SK-N-MC (cell line): ENCODE data around the gene KIDINS220.

ENCODE experiments used
- DNase-seq: peaks from one replicate; pipeline ENCODE4 v3.0.0-alpha.2; 2011; ENCODE audit warnings: low read depth, low spot score
- H3K27ac ChIP-seq: fragments of 200-600 bp; sonication (generic); 2 replicates; pipeline ENCODE4 v1.5.1; 2016; ENCODE audit warnings: mixed run types
- H3K36me3 ChIP-seq: fragments of 200-600 bp; sonication (generic); 2 replicates; pipeline ENCODE4 v1.6.1; 2017; ENCODE audit warnings: antibody characterized with exemption, low read length, mixed read lengths; ENCODE audit not compliant: insufficient read depth
- H3K4me3 ChIP-seq: fragments of 200-600 bp; sonication (generic); 2 replicates; pipeline ENCODE4 v1.5.1; 2016
- H3K9ac ChIP-seq: fragments of 200-600 bp; sonication (generic); 2 replicates; pipeline ENCODE4 v1.8.0; 2017; ENCODE audit warnings: mixed run types, mixed read lengths; ENCODE audit not compliant: insufficient read length
- H3K9me3 ChIP-seq: fragments of 200-600 bp; sonication (generic); 2 replicates; pipeline ENCODE4 v1.6.1; 2017; ENCODE audit warnings: low read depth, mild to moderate bottlenecking, antibody characterized with exemption, low read length, moderate library complexity, mixed read lengths
- EZH2 ChIP-seq: fragments of 200-600 bp; sonication (generic); IDR thresholded peaks from one replicate; pipeline ENCODE4 v1.6.1; 2017; ENCODE audit warnings: antibody characterized with exemption
- FOXP2 ChIP-seq: optimal IDR thresholded peaks from 2 replicates; pipeline ENCODE3; 2011; ENCODE audit warnings: mild to moderate bottlenecking, moderate library complexity; ENCODE audit not compliant: insufficient read depth; ENCODE audit errors: extremely low read length, control extremely low read depth
- POLR2AphosphoS5 ChIP-seq: IDR thresholded peaks from 2 replicates; pipeline ENCODE4 v1.6.1; 2012; ENCODE audit warnings: mild to moderate bottlenecking, low read depth, low read length, borderline replicate concordance

Gene KIDINS220

DNA sequence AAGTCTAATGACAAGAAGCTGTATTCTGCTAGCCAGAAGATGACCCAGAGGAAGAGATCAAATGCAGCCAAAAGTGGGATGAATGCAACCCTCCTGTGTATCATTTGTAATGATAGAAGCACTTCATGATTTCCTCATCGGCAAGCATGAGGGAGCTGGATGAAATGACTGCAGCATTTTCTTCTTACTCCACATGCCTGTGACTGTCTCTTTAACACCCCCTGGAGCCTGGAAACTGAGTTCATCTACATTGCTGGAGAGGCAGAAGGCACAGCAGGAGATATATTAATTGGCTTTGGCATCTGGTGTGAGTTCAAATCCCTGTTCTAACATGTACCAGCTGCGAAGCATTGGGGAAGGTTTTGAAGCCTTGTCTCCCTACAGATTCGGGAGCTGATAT is 117.9 kb downstream of the KIDINS220 start:
- H3K36me3 ChIP-seq = no peaks in the 10 kb centered on the region
- H3K9ac ChIP-seq = no peak overlapping the region
- no peak overlapping the region for H3K4me3 ChIP-seq
- no peak overlapping the region for H3K27ac ChIP-seq
- DNase-seq = peak; percentile 30
- no peaks in the 10 kb centered on the region for H3K9me3 ChIP-seq
- TF ChIP-seq EZH2 = no peak
- no peak for TF ChIP-seq FOXP2
- no peak for TF ChIP-seq POLR2AphosphoS5

DNA sequence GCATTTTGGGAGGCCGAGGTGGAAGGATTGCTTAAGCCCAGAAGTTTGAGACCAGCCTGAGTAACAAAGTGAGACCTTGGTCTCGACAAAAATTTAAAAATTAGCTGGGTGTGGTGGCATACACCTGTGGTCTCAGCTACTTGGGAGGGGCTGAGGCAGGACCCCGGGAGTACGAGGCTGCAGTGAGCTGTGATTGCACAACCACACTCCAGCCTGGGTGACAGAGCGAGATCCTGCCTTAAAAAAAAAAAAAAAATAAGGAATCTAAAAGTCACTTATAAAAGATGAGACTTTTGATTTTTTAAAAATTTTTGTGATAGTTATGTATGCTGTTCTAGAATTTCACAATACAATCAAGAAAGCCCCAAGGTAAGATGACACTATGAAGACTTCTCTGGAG is 122.4 kb downstream of the KIDINS220 start:
- Histone ChIP-seq H3K9me3 (no peaks in the 10 kb centered on the region), H3K27ac (no peak overlapping the region), H3K36me3 (no peaks in the 10 kb centered on the region), H3K4me3 (no peak overlapping the region), H3K9ac (no peak overlapping the region)
- no peak for DNase-seq
- TF ChIP-seq EZH2 (no peak), POLR2AphosphoS5 (no peak), FOXP2 (no peak)

DNA sequence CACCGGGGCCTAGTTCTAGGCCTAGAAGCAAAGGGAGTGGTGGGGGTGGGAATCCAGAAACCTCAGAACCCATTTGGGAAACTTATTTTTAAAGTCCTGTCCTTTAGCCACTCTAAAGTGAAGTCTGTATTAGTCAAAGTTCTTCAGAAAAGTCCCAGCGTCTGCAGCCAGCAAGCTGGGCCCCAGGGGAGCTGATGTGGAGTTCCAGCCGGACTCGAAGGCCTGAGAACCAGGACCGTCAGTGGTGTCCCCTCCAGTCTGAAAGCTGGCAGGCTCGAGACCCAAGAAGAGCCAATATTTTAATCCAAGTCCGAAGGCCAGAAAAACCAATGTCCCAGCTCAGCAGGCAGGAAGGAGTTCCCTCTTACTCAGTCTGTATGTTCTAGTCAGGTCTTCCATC is 123.1 kb downstream of the KIDINS220 start:
- Histone ChIP-seq H3K27ac (no peak overlapping the region), H3K4me3 (no peak overlapping the region), H3K9me3 (no peaks in the 10 kb centered on the region), H3K9ac (no peak overlapping the region), H3K36me3 (no peaks in the 10 kb centered on the region)
- no peak for DNase-seq
- TF ChIP-seq FOXP2 (no peak), POLR2AphosphoS5 (no peak), EZH2 (no peak)

DNA sequence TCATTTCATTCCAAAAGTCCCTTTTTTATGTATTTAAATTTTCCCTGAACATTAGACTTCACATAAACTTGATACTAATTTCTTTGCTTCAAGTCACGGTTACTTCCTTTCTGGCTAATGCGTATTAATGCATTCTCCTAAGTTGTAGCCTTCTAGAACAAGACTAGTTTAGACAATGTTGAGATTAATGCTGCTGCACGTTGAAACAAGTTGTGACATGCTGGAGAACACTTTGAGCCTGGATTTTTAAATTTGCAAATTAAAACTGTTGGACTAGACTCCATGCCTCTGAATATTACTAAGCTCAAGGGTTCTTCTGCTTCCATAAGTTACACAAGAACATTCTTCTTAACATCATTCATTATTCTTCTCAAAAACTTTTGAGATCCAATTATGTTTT is 126.5 kb downstream of the KIDINS220 start:
- no peak overlapping the region for H3K4me3 ChIP-seq
- no peak overlapping the region for H3K27ac ChIP-seq
- TF ChIP-seq FOXP2 (no peak), POLR2AphosphoS5 (no peak), EZH2 (no peak)
- no peaks in the 10 kb centered on the region for H3K9me3 ChIP-seq
- no peak overlapping the region for H3K9ac ChIP-seq
- no peaks in the 10 kb centered on the region for H3K36me3 ChIP-seq
- DNase-seq = no peak

DNA sequence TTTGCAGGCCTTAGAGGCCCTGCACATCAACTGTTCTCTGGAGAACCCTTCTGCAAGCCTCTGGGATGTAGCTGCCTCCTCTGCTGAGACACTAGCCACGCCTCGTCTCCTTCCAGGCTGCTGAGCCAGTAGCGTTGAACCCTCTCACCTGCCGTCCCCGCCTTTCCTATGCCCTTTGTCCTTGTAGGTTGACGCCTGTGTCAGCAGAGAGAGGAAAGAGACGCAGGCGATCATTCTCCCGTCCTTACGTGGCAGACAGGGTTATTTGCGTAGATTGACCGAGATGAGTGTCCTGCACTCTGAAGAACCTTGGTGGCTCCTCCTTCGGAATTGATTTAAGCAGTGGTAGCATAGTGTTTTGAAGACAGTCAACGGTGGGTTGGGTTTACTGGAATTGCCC is 127.8 kb downstream of the KIDINS220 start:
- no peaks in the 10 kb centered on the region for H3K9me3 ChIP-seq
- no peak overlapping the region for H3K9ac ChIP-seq
- H3K27ac ChIP-seq = no peak overlapping the region
- H3K36me3 ChIP-seq = no peaks in the 10 kb centered on the region
- DNase-seq = no peak
- no peak overlapping the region for H3K4me3 ChIP-seq
- TF ChIP-seq EZH2 (no peak), POLR2AphosphoS5 (no peak), FOXP2 (no peak)

DNA sequence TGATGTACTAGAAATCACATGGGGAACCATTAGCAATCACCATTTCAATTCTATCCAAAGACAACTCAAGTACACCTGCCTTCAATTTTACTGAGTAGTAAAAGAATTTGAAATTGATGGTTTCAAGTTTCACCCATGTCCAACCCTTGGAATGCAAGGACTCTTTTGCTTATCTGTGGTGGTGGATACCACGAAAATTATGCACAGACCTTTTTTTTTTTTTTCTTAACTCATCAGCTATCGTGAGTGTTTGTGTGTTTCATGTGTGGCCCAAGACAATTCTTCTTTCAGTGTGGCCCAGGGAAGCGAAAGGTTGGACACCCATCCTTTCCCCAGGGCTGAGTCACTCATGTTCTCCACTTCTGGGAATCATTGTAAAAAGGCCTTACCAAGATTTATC is 132.5 kb downstream of the KIDINS220 start:
- Histone ChIP-seq H3K36me3 (no peaks in the 10 kb centered on the region), H3K9ac (no peak overlapping the region), H3K27ac (no peak overlapping the region), H3K9me3 (no peaks in the 10 kb centered on the region), H3K4me3 (no peak overlapping the region)
- TF ChIP-seq POLR2AphosphoS5 = no peak
- TF ChIP-seq FOXP2 = no peak
- no peak for TF ChIP-seq EZH2
- no peak for DNase-seq

DNA sequence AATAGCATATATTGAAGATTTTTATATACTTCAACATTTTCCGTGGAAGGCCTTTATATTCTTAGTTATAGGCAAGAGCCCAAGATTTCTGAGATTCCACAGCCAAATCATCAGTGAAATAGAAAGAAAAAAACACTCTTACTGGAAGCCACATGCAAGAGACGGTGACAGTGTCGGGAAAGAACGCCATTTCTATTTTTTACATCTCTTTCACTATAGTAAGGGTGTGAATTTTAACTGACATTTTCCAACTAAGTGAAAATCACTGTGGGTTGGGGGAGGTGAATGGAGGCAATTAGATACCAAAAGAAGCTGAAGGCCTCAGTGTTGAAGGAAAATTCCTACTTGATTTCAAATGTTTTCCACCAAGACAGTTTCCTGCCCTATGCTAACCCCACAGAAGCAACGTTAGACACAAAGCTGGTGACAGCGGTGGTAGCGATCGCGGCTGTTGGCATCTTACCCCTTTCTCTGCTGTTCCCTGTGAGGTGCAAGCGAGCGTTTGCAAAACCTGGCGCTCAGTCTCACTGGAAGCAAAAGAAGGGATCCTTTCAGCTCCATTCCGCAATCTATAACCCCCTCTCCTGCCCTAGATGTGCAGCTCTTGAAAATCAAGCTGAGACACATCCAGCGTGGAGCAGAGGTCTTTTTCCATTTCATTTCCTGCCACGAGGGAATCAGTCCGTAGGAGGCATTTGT is 135.6 kb downstream of the KIDINS220 start:
- TF ChIP-seq FOXP2 (no peak), POLR2AphosphoS5 (no peak)
- DNase-seq = no peak
- Histone ChIP-seq H3K27ac (no peak overlapping the region), H3K9ac (no peak overlapping the region), H3K9me3 (no peaks in the 10 kb centered on the region), H3K4me3 (no peak overlapping the region), H3K36me3 (no peaks in the 10 kb centered on the region)

DNA sequence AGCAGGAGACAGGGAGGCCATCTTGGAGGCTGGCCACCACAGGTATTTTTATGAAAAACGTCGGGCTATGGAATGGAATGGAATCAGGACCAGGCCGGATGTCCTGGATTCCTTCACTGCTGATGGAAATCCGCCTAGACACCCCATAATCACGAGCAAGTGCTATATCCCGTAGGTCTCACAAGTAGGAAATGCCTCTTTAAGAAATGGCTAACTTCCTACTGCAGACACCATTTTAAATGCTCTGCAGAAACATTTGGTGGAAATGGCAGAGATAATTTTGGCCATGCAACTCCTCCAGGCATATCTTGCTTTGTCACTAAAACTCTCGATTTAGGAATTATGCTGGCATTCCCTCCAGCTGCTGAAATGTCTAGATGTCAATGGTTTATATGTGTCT is 137.6 kb downstream of the KIDINS220 start:
- Histone ChIP-seq H3K36me3 (no peaks in the 10 kb centered on the region), H3K4me3 (no peak overlapping the region), H3K9ac (no peak overlapping the region), H3K27ac (no peak overlapping the region), H3K9me3 (no peaks in the 10 kb centered on the region)
- no peak for DNase-seq
- TF ChIP-seq POLR2AphosphoS5 (no peak), EZH2 (no peak), FOXP2 (no peak)

DNA sequence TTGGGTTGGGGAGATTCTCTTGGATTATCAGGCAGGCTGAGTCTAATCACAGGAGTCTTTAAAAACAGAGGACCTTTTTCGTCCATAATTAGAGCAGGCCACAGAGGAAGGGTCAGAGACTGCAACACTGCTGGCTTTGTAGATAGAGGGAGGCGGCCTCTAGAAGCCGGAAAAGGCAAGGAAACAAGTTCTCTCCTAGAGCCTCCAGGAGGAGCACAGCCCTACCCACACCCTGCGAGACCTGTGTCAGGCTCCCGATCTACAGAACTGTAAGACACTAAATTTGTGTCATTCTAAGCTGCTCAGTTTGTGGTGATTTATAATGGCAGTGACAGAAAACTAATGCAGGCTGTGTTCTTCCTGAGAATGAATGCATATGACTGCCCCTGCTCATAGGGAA is 140.2 kb downstream of the KIDINS220 start:
- TF ChIP-seq EZH2 (no peak), POLR2AphosphoS5 (no peak), FOXP2 (no peak)
- no peak for DNase-seq
- no peak overlapping the region for H3K4me3 ChIP-seq

More for the DNA sequence above, 140.2 kb downstream of the KIDINS220 start:
- H3K9me3 ChIP-seq = no peaks in the 10 kb centered on the region
- H3K36me3 ChIP-seq = no peaks in the 10 kb centered on the region
- H3K9ac ChIP-seq = no peak overlapping the region
- no peak overlapping the region for H3K27ac ChIP-seq
